Aorta (tissue), 5 donors: ENCODE results near the gene ARMC5. TPM values are rescaled to one million over a fixed set of nuclear protein-coding genes. Genes with fewer than 3 reads are reported as not detected.
"Not testable (repeated sequence)": the region's sequence is repeated elsewhere in the genome, so short reads cannot be mapped to it uniquely, and the experiment has no call there.

ENCODE experiments used
- ATAC-seq: fragments of 200-7000 bp; cut with Tn5 transposase; one replicate; pipeline ENCODE4 v1.9.1; 2022; ENCODE audit warnings: moderate library complexity; ENCODE audit not compliant: low FRiP score
- DNase-seq, 2 donors: peaks; one replicate each; pipeline ENCODE4 v3.0.0-alpha.2; 2020
- H3K27ac ChIP-seq, 2 donors: one replicate each; pipeline ENCODE4 v1.5.1; 2013; ENCODE audit warnings: low read length in 2 of 2, mild to moderate bottlenecking in 2 of 2, moderate library complexity in 2 of 2, control low read depth in 1 of 2, inconsistent platforms in 1 of 2, low read depth in 1 of 2
- H3K27me3 ChIP-seq, 2 donors: one replicate each; pipeline ENCODE4 v1.6.1; 2013; ENCODE audit warnings: control low read depth in 1 of 2, low read length in 1 of 2, mild to moderate bottlenecking in 1 of 2, moderate library complexity in 1 of 2; ENCODE audit not compliant: insufficient read depth in 2 of 2, control insufficient read depth in 1 of 2
- H3K36me3 ChIP-seq, 2 donors: one replicate each; pipeline ENCODE4 v1.6.1; 2013; ENCODE audit warnings: control low read depth in 1 of 2, low read length in 1 of 2, mild to moderate bottlenecking in 1 of 2; ENCODE audit not compliant: insufficient read depth in 2 of 2, control insufficient read depth in 1 of 2
- H3K4me1 ChIP-seq, 2 donors: one replicate each; pipeline ENCODE4 v1.6.1; 2013; ENCODE audit warnings: low read length in 2 of 2, control low read depth in 1 of 2, mild to moderate bottlenecking in 1 of 2, moderate library complexity in 1 of 2; ENCODE audit not compliant: insufficient read depth in 2 of 2, control insufficient read depth in 1 of 2
- H3K4me3 ChIP-seq, 2 donors: one replicate each; pipeline ENCODE4 v1.5.1; 2013; ENCODE audit warnings: low read length in 2 of 2, control low read depth in 1 of 2, mild to moderate bottlenecking in 1 of 2
- H3K9me3 ChIP-seq: one replicate; pipeline ENCODE4 v1.6.1; 2013; ENCODE audit warnings: mild to moderate bottlenecking, low read length; ENCODE audit not compliant: control insufficient read depth
- WGBS, 2 donors: extraction: QIAGEN DNeasy Blood & Tissue Kit; methylation state at CpG; one replicate each; pipeline ENCODE4 v1.1.7; 2013; 5-methylcytosine and 5-hydroxymethylcytosine counted together
- intact Hi-C, 2 donors: fragments of 100-400 bp; cut with DNase I; formaldehyde crosslinking; loops; one replicate each; pipeline versions ENCODE4 v1.14.2 to v1.15.0; 2022
- polyA plus RNA-seq, 2 donors: library from polyadenylated mRNA; stranded (reverse); fragments of 200-250 nt; gene quantifications; one replicate each; pipeline ENCODE4 v1.2.3, GENCODE V29; 2013
- total RNA-seq, 2 donors: library from RNA; stranded (reverse); fragmentation: NEBNext Ultra II Directional; extraction: Animal tissue kit (Norgen Biotek cat#: 25700); gene quantifications; one replicate each; pipeline ENCODE4 v1.2.1, GENCODE V29; 2021
- donor health status: healthy with polysubstance abuse.
- donor health status: Bipolar disorder and iron deficiency.
- donor health status: DM: no; HTN: no; CAD: no.
- donor health status: DM: no; HTN: no; CAD: no.
- donor health status: DM: yes; HTN: yes; CAD: no.

ARMC5 gene
- total and polyA plus RNA-seq, 4 donors = 2.1 to 14.1 (median 8.8) TPM

- Histone ChIP-seq H3K27ac (no peak overlapping the region), H3K4me1 (no peaks in the 10 kb centered on the region), H3K9me3 (no peaks in the 10 kb centered on the region), H3K36me3 (peaks cover 0 to 5% of the 10 kb centered on the region in 2 donors), H3K27me3 (no peaks in the 10 kb centered on the region), H3K4me3 (no peak overlapping the region)
- 93 to 94% methylated on average over 18 of the region's 18 CpGs for WGBS, 2 donors
- ATAC-seq = no peak
- peak; percentile 37 to 67 for DNase-seq
- intact Hi-C loops = no loop called here
Observed at GRCh38 chr16:31493506-31494125, 34.3 kb downstream of the ARMC5 start.

GRCh38 chr16:31496670-31497069 is 37.4 kb downstream of the ARMC5 start:
- H3K9me3 ChIP-seq = no peaks in the 10 kb centered on the region
- DNase-seq (peak in 1 of 2 donors; percentile 53), ATAC-seq (no peak)
- H3K36me3 ChIP-seq = peaks cover 0 to 5% of the 10 kb centered on the region in 2 donors
- no peak overlapping the region for H3K4me3 ChIP-seq
- intact Hi-C loops = loop anchor here in 1 of 2 donors (5.0 kb wide), 1 partner anchor 34 kb away; no protein-coding TSS in a partner anchor
- H3K27ac ChIP-seq = no peak overlapping the region
- 86 to 89% methylated on average over 10 of the region's 10 CpGs for WGBS, 2 donors
- H3K27me3 ChIP-seq = no peaks in the 10 kb centered on the region
- H3K4me1 ChIP-seq = no peaks in the 10 kb centered on the region

- H3K4me1 ChIP-seq = no peaks in the 10 kb centered on the region
- no peaks in the 10 kb centered on the region for H3K27me3 ChIP-seq
- intact Hi-C loops = loop anchor here in 1 of 2 donors (5.0 kb wide), 1 partner anchor 36 kb away; no protein-coding TSS in a partner anchor
- no peaks in the 10 kb centered on the region for H3K9me3 ChIP-seq
- H3K36me3 ChIP-seq = peaks cover 0 to 5% of the 10 kb centered on the region in 2 donors
- H3K4me3 ChIP-seq = no peak overlapping the region
- 94 to 97% methylated on average over 8 of the region's 8 CpGs for WGBS, 2 donors
- no peak for ATAC-seq
- DNase-seq = peak in 1 of 2 donors; percentile 55
- no peak overlapping the region for H3K27ac ChIP-seq
Observed at GRCh38 chr16:31498493-31498892, 39.2 kb downstream of the ARMC5 start.

- intact Hi-C loops = loop anchor here in 1 of 2 donors (5.0 kb wide), 1 partner anchor 38 kb away; no protein-coding TSS in a partner anchor
- no peak for ATAC-seq
Observed at GRCh38 chr16:31499928-31500327, 40.6 kb downstream of the ARMC5 start.

GRCh38 chr16:31501226-31501965 is 42.1 kb downstream of the ARMC5 start:
- Histone ChIP-seq H3K36me3 (peaks cover 0 to 3% of the 10 kb centered on the region in 2 donors), H3K4me3 (no peak overlapping the region), H3K4me1 (no peaks in the 10 kb centered on the region), H3K27ac (no peak overlapping the region), H3K27me3 (no peaks in the 10 kb centered on the region), H3K9me3 (no peaks in the 10 kb centered on the region)
- 68 to 70% methylated on average over 3 of the region's 3 CpGs for WGBS, 2 donors
- DNase-seq (no peak), ATAC-seq (no peak)
- intact Hi-C loops = no loop called here

More at GRCh38 chr16:31499928-31500327, 40.6 kb downstream of the ARMC5 start:
- no peaks in the 10 kb centered on the region for H3K4me1 ChIP-seq
- no peak overlapping the region for H3K4me3 ChIP-seq
- no peaks in the 10 kb centered on the region for H3K27me3 ChIP-seq
- peak in 1 of 2 donors; percentile 39 for DNase-seq
- 92% methylated on average over 8 of the region's 8 CpGs for WGBS, 2 donors
- no peaks in the 10 kb centered on the region for H3K9me3 ChIP-seq
- peaks cover 0 to 5% of the 10 kb centered on the region in 2 donors for H3K36me3 ChIP-seq
- H3K27ac ChIP-seq = no peak overlapping the region

- no peak for DNase-seq
- Histone ChIP-seq H3K27ac (no peak overlapping the region), H3K4me1 (no peaks in the 10 kb centered on the region), H3K36me3 (peaks cover 0 to 2% of the 10 kb centered on the region in 2 donors), H3K9me3 (no peaks in the 10 kb centered on the region), H3K27me3 (no peaks in the 10 kb centered on the region), H3K4me3 (no peak overlapping the region)
- no peak for ATAC-seq
- WGBS, 2 donors = 83 to 86% methylated on average over 4 of the region's 4 CpGs
- intact Hi-C loops = no loop called here
Observed at GRCh38 chr16:31501966-31502348, 42.7 kb downstream of the ARMC5 start.

- ATAC-seq = no peak
- Histone ChIP-seq H3K4me3 (no peak overlapping the region), H3K9me3 (no peaks in the 10 kb centered on the region), H3K27ac (no peak overlapping the region), H3K4me1 (no peaks in the 10 kb centered on the region), H3K27me3 (no peaks in the 10 kb centered on the region), H3K36me3 (no peaks in the 10 kb centered on the region)
- intact Hi-C loops = no loop called here
- no peak for DNase-seq
Observed at GRCh38 chr16:31502981-31503380, 43.7 kb downstream of the ARMC5 start.

- DNase-seq, H3K27me3 ChIP-seq, H3K36me3 ChIP-seq, H3K27ac ChIP-seq, H3K4me3 ChIP-seq, H3K4me1 ChIP-seq, intact Hi-C loops, H3K9me3 ChIP-seq, ATAC-seq: not testable (repeated sequence)
- 91 to 92% methylated on average over 8 of the region's 8 CpGs for WGBS, 2 donors
Observed at GRCh38 chr16:31503555-31503954, 44.3 kb downstream of the ARMC5 start.

- H3K4me3 ChIP-seq = no peak overlapping the region
- no peak for ATAC-seq
- intact Hi-C loops = no loop called here
- no peak overlapping the region for H3K27ac ChIP-seq
- 65 to 67% methylated on average over 8 of the region's 8 CpGs for WGBS, 2 donors
- no peaks in the 10 kb centered on the region for H3K4me1 ChIP-seq
- no peaks in the 10 kb centered on the region for H3K36me3 ChIP-seq
- H3K9me3 ChIP-seq = no peaks in the 10 kb centered on the region
- DNase-seq = peak in 1 of 2 donors; percentile 33
- no peaks in the 10 kb centered on the region for H3K27me3 ChIP-seq
Observed at GRCh38 chr16:31504159-31504558, 44.9 kb downstream of the ARMC5 start.
